ENCODE data around the gene CLPTM1. TPM values are rescaled to one million over a fixed set of nuclear protein-coding genes. Genes with fewer than 3 reads are reported as not detected.

Gene CLPTM1
- total and polyA plus RNA-seq, 4 donors, result 35.9 to 130 (median 85.3) TPM

DNA sequence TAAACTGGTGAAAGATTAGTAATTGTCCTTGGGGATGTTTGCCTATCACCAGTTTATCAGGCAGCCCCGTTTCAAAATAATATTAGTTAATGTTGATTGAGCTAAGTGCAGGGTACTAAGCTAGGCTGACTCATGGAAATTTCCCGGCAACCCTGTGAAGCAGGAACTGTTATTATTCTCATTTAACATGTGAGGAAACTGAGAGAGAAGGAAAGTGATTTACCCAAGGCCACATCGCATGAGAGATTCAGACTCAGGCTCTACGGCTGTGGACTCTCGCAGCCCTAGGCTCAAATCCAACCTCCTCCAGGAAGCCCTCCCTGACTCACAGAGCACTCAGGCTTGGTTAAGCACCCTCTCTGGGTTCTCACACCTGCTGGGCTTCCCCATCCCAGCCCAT, 19.7 kb downstream of the CLPTM1 start:
- no peak overlapping the region for H3K9ac ChIP-seq (ENCODE audit: insufficient read depth in 1 of 2, low read length in 2 of 2)
- DNase-seq (no peak), ATAC-seq (ENCODE audit: insufficient read depth, low FRiP score) (no peak)
- TF ChIP-seq, protein P1, sequence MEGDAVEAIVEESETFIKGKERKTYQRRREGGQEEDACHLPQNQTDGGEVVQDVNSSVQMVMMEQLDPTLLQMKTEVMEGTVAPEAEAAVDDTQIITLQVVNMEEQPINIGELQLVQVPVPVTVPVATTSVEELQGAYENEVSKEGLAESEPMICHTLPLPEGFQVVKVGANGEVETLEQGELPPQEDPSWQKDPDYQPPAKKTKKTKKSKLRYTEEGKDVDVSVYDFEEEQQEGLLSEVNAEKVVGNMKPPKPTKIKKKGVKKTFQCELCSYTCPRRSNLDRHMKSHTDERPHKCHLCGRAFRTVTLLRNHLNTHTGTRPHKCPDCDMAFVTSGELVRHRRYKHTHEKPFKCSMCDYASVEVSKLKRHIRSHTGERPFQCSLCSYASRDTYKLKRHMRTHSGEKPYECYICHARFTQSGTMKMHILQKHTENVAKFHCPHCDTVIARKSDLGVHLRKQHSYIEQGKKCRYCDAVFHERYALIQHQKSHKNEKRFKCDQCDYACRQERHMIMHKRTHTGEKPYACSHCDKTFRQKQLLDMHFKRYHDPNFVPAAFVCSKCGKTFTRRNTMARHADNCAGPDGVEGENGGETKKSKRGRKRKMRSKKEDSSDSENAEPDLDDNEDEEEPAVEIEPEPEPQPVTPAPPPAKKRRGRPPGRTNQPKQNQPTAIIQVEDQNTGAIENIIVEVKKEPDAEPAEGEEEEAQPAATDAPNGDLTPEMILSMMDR (IDR thresholded peaks at IDR 0.05; ENCODE audit: control extremely low read depth, extremely low read depth), result no peak
- H3K4me3 ChIP-seq, result no peak overlapping the region
- H3K27ac ChIP-seq (ENCODE audit: low read depth in 1 of 2, low read length in 1 of 2), result no peak overlapping the region
- 92 to 96% methylated on average over 5 of the region's 5 CpGs for WGBS, 2 donors
- no peaks in the 10 kb centered on the region for H3K27me3 ChIP-seq (ENCODE audit: control insufficient read depth in 3 of 3, insufficient read depth in 3 of 3, low read length in 2 of 3)
- no peaks in the 10 kb centered on the region for H3K9me3 ChIP-seq (ENCODE audit: control insufficient read depth in 4 of 4, insufficient read depth in 3 of 4, low read length in 3 of 4)
- H3K4me1 ChIP-seq (ENCODE audit: control insufficient read depth in 5 of 5, insufficient read depth in 5 of 5, low read length in 5 of 5), result peaks cover 0 to 2% (median 0%) of the 10 kb centered on the region in 5 donors
- peaks cover 35 to 63% (median 44%) of the 10 kb centered on the region in 4 donors for H3K36me3 ChIP-seq (ENCODE audit: control insufficient read depth in 4 of 4, insufficient read depth in 4 of 4, low read length in 4 of 4)

- DNase-seq, result no peak
- H3K9me3 ChIP-seq (ENCODE audit: control insufficient read depth in 4 of 4, insufficient read depth in 3 of 4, low read length in 3 of 4), result no peaks in the 10 kb centered on the region
- ATAC-seq (ENCODE audit: insufficient read depth, low FRiP score), result no peak
- no peak overlapping the region for H3K9ac ChIP-seq (ENCODE audit: insufficient read depth in 1 of 2, low read length in 2 of 2)
- H3K4me3 ChIP-seq, result no peak overlapping the region
- H3K36me3 ChIP-seq (ENCODE audit: control insufficient read depth in 4 of 4, insufficient read depth in 4 of 4, low read length in 4 of 4), result peaks cover 37 to 66% (median 41%) of the 10 kb centered on the region in 4 donors
- WGBS, 2 donors, result 92 to 97% methylated on average over 4 of the region's 4 CpGs
- H3K27me3 ChIP-seq (ENCODE audit: control insufficient read depth in 3 of 3, insufficient read depth in 3 of 3, low read length in 2 of 3), result no peaks in the 10 kb centered on the region
- H3K4me1 ChIP-seq (ENCODE audit: control insufficient read depth in 5 of 5, insufficient read depth in 5 of 5, low read length in 5 of 5), result peaks cover 0 to 2% (median 0%) of the 10 kb centered on the region in 5 donors
- TF ChIP-seq, protein P1 (IDR thresholded peaks at IDR 0.05; ENCODE audit: control extremely low read depth, extremely low read depth), result no peak
- no peak overlapping the region for H3K27ac ChIP-seq (ENCODE audit: low read depth in 1 of 2, low read length in 1 of 2)
Measured at GRCh38 chr19:44975444-44975843, 20.3 kb downstream of the CLPTM1 start.

- Histone ChIP-seq H3K27ac (ENCODE audit: low read depth in 1 of 2, low read length in 1 of 2) (no peak overlapping the region), H3K27me3 (ENCODE audit: control insufficient read depth in 3 of 3, insufficient read depth in 3 of 3, low read length in 2 of 3) (no peaks in the 10 kb centered on the region), H3K4me3 (no peak overlapping the region), H3K36me3 (ENCODE audit: control insufficient read depth in 4 of 4, insufficient read depth in 4 of 4, low read length in 4 of 4) (peaks cover 5 to 61% (median 11%) of the 10 kb centered on the region in 4 donors), H3K4me1 (ENCODE audit: control insufficient read depth in 5 of 5, insufficient read depth in 5 of 5, low read length in 5 of 5) (no peaks in the 10 kb centered on the region), H3K9ac (ENCODE audit: insufficient read depth in 1 of 2, low read length in 2 of 2) (no peak overlapping the region), H3K9me3 (ENCODE audit: control insufficient read depth in 4 of 4, insufficient read depth in 3 of 4, low read length in 3 of 4) (no peaks in the 10 kb centered on the region)
- 88 to 91% methylated on average over 9 of the region's 9 CpGs for WGBS, 2 donors
- DNase-seq (no peak), ATAC-seq (ENCODE audit: insufficient read depth, low FRiP score) (no peak)
- TF ChIP-seq, protein P1 (IDR thresholded peaks at IDR 0.05; ENCODE audit: control extremely low read depth, extremely low read depth), result no peak
Measured at GRCh38 chr19:44984005-44984404, 28.8 kb downstream of the CLPTM1 start.

- peaks cover 0 to 66% (median 17%) of the 10 kb centered on the region in 4 donors for H3K36me3 ChIP-seq (ENCODE audit: control insufficient read depth in 4 of 4, insufficient read depth in 4 of 4, low read length in 4 of 4)
- no peak overlapping the region for H3K9ac ChIP-seq (ENCODE audit: insufficient read depth in 1 of 2, low read length in 2 of 2)
- no peaks in the 10 kb centered on the region for H3K9me3 ChIP-seq (ENCODE audit: control insufficient read depth in 4 of 4, insufficient read depth in 3 of 4, low read length in 3 of 4)
- no peak overlapping the region for H3K27ac ChIP-seq (ENCODE audit: low read depth in 1 of 2, low read length in 1 of 2)
- no peak for ATAC-seq (ENCODE audit: insufficient read depth, low FRiP score)
- no peak for DNase-seq
- H3K4me1 ChIP-seq (ENCODE audit: control insufficient read depth in 5 of 5, insufficient read depth in 5 of 5, low read length in 5 of 5), result no peaks in the 10 kb centered on the region
- H3K4me3 ChIP-seq, result no peak overlapping the region
- TF ChIP-seq, protein P1 (IDR thresholded peaks at IDR 0.05; ENCODE audit: control extremely low read depth, extremely low read depth), result no peak
- H3K27me3 ChIP-seq (ENCODE audit: control insufficient read depth in 3 of 3, insufficient read depth in 3 of 3, low read length in 2 of 3), result no peaks in the 10 kb centered on the region
- WGBS, 2 donors, result 82 to 89% methylated on average over 4 of the region's 4 CpGs
Measured at GRCh38 chr19:44985445-44985844, 30.3 kb downstream of the CLPTM1 start.

Measured in lung (tissue), 12 donors.